NAMALWA (cell line): Measurements from ENCODE around the gene KIAA0040.

Experiments used
- DNase-seq: peaks from one replicate; pipeline ENCODE4 v3.0.0-alpha.2; 2015; ENCODE audit warnings: low spot score

Gene KIAA0040

GRCh38 chr1:175192630-175193526, at the start of gene KIAA0040:
KIAA0040 (minus strand) TSS chr1:175192776; CDS start chr1:175161013, 31,763 bp downstream.
- DNase-seq = peak; percentile 84

- DNase-seq = peak; percentile 42
Measured at GRCh38 chr1:175237389-175237788, 44.8 kb upstream of the KIAA0040 start.

GRCh38 chr1:175234639-175235038, 42.1 kb upstream of the KIAA0040 start:
- DNase-seq = no peak

GRCh38 chr1:175232335-175232734, 39.8 kb upstream of the KIAA0040 start:
- no peak for DNase-seq

GRCh38 chr1:175225805-175226129, 33.2 kb upstream of the KIAA0040 start:
- no peak for DNase-seq

GRCh38 chr1:175222296-175222938, 29.8 kb upstream of the KIAA0040 start:
- no peak for DNase-seq

GRCh38 chr1:175221557-175222175, 29.1 kb upstream of the KIAA0040 start:
- DNase-seq = no peak

- DNase-seq = no peak
Measured at GRCh38 chr1:175220853-175221556, 28.4 kb upstream of the KIAA0040 start.

- no peak for DNase-seq
Measured at GRCh38 chr1:175219774-175220173, 27.2 kb upstream of the KIAA0040 start.

- no peak for DNase-seq
Measured at GRCh38 chr1:175218786-175219434, 26.3 kb upstream of the KIAA0040 start.

GRCh38 chr1:175217721-175218531, 25.4 kb upstream of the KIAA0040 start:
- DNase-seq = no peak

GRCh38 chr1:175216444-175216843, 23.9 kb upstream of the KIAA0040 start:
- DNase-seq = no peak

GRCh38 chr1:175211656-175212055, 19.1 kb upstream of the KIAA0040 start:
- DNase-seq = no peak

- no peak for DNase-seq
Measured at GRCh38 chr1:175210744-175211143, 18.2 kb upstream of the KIAA0040 start.

GRCh38 chr1:175209493-175209921, 16.9 kb upstream of the KIAA0040 start:
- DNase-seq = no peak

GRCh38 chr1:175208773-175209492, 16.4 kb upstream of the KIAA0040 start:
- DNase-seq = peak; percentile 89

- no peak for DNase-seq
Measured at GRCh38 chr1:175207971-175208370, 15.4 kb upstream of the KIAA0040 start.

GRCh38 chr1:175206687-175207086, 14.1 kb upstream of the KIAA0040 start:
- DNase-seq = no peak

- DNase-seq = no peak
Measured at GRCh38 chr1:175204330-175204729, 11.8 kb upstream of the KIAA0040 start.

- no peak for DNase-seq
Measured at GRCh38 chr1:175203570-175204068, 11.0 kb upstream of the KIAA0040 start.
